Esophagus muscularis mucosa (tissue), 3 donors: Measurements from ENCODE around the gene GOLGA2.

Experiments used
- CTCF ChIP-seq, 3 experiments: fragments of 200-600 bp in 2 of 3; fragments of 450-650 bp in 1 of 3; sonication (generic) in 2 of 3; IDR thresholded peaks; one replicate each; pipeline ENCODE4 v1.5.1; 2017 to 2019; ENCODE audit warnings: antibody characterized with exemption in 3 of 3, mild to moderate bottlenecking in 2 of 3, moderate library complexity in 1 of 3
- POLR2A ChIP-seq: fragments of 450-650 bp; IDR thresholded peaks from one replicate; pipeline ENCODE4 v1.6.1; 2017; ENCODE audit warnings: antibody characterized with exemption, moderate library complexity, mild to moderate bottlenecking, low read depth
- POLR2AphosphoS5 ChIP-seq, 2 donors: sonication (generic); formaldehyde crosslinking; IDR thresholded peaks; one replicate each; pipeline ENCODE4 v1.6.1; 2017; ENCODE audit warnings: antibody characterized with exemption in 2 of 2

GRCh38 chr9:128258326-128258725 lies 17.5 kb downstream of the GOLGA2 start:
- TF ChIP-seq POLR2A (no peak), POLR2AphosphoS5 (IDR thresholded peaks at IDR 0.05) (no peak), CTCF (IDR thresholded peaks at IDR 0.05) (no peak)
